K562 (cell line): ENCODE data around the gene GNAT2. TPM values are rescaled to one million over a fixed set of nuclear protein-coding genes. Genes with fewer than 3 reads are reported as not detected.

Experiments used
- CTCF ChIP-seq, 3 experiments: IDR thresholded peaks in 2 of 3; conservative IDR thresholded peaks in 1 of 3; 2 replicates each; pipeline ENCODE4 v1.5.1; 2011 to 2012; ENCODE audit warnings: low read length in 3 of 3, mild to moderate bottlenecking in 3 of 3, control low read depth in 2 of 3, improper control_type of control experiment in 1 of 3, inconsistent platforms in 1 of 3, low read depth in 1 of 3, mixed read lengths in 1 of 3, moderate library complexity in 1 of 3; ENCODE audit not compliant: insufficient read depth in 2 of 3
- JUND ChIP-seq, 2 experiments: IDR thresholded peaks; 2 replicates in 1 of 2; 3 replicates in 1 of 2; pipeline ENCODE4 v1.6.1; 2011; ENCODE audit warnings: borderline replicate concordance in 2 of 2, low read depth in 2 of 2, low read length in 2 of 2, improper control_type of control experiment in 1 of 2, missing biosample characterization in 1 of 2, missing genetic modification characterization in 1 of 2, missing genetic modification reagents in 1 of 2
- MECOM ChIP-seq: fragments of 250-450 bp; sonication (Bioruptor Pico); IDR thresholded peaks from 2 replicates; pipeline ENCODE4 v1.8.0; 2022; ENCODE audit warnings: inconsistent platforms
- polyA plus RNA-seq, 8 experiments: library from polyadenylated mRNA; depleted of rRNA in 4 of 8; stranded (reverse) in 5 of 8; unstranded in 3 of 8; fragments of >200 nt; fragmentation: Nextera tagmentation in 2 of 8; fragmentation: Illumina TruSeq in 1 of 8; extraction: Ambion mirVana in 2 of 8; extraction: Trizol in 1 of 8; gene quantifications; 2 replicates each; pipeline versions ENCODE4 v1.2.1 to v1.2.3, GENCODE V29; 2011 to 2014; ENCODE audit warnings: inconsistent platforms in 1 of 8, missing spikeins in 1 of 8
- total RNA-seq, 7 experiments: library from RNA; depleted of rRNA in 6 of 7; stranded (reverse); fragments of >200 nt in 6 of 7; fragmentation: Illumina TruSeq in 2 of 7; extraction: Trizol in 2 of 7; gene quantifications; 2 replicates each; pipeline versions ENCODE4 v1.2.1 to v1.2.3, GENCODE V29; 2011 to 2021; ENCODE audit warnings: low replicate concordance in 1 of 7
- TF ChIP-seq, protein P1 (sequence below): sonication (generic); formaldehyde crosslinking; IDR thresholded peaks from 2 replicates; pipeline ENCODE4 v1.8.1; 2023; ENCODE audit warnings: mild to moderate bottlenecking, missing genetic modification reagents
- TF ChIP-seq, protein P2 (sequence below), 3 experiments: fragments of 200-800 bp in 1 of 3; sonication (Bioruptor generic) in 1 of 3; sonication (generic) in 1 of 3; formaldehyde crosslinking in 1 of 3; IDR thresholded peaks; 2 replicates each; pipeline versions ENCODE4 v1.6.1 to v1.8.0; 2016 to 2022; ENCODE audit warnings: mild to moderate bottlenecking in 2 of 3, missing compliant biosample characterization in 2 of 3, missing genetic modification characterization in 2 of 3, missing genetic modification reagents in 1 of 3
- TF ChIP-seq, protein P3 (sequence below): IDR thresholded peaks from 2 replicates; pipeline ENCODE4 v1.6.1; 2011; ENCODE audit warnings: borderline replicate concordance, low read depth, mild to moderate bottlenecking, moderate library complexity, low read length; ENCODE audit not compliant: insufficient read depth, poor library complexity, severe bottlenecking

The GNAT2 gene
- total and polyA plus RNA-seq, 9 of the 15 experiments (the other 6 are each of a cell fraction or from before 2014, with no cell fraction given) = 0.06 to 0.52 (median 0.24) TPM; not detected in 1

DNA sequence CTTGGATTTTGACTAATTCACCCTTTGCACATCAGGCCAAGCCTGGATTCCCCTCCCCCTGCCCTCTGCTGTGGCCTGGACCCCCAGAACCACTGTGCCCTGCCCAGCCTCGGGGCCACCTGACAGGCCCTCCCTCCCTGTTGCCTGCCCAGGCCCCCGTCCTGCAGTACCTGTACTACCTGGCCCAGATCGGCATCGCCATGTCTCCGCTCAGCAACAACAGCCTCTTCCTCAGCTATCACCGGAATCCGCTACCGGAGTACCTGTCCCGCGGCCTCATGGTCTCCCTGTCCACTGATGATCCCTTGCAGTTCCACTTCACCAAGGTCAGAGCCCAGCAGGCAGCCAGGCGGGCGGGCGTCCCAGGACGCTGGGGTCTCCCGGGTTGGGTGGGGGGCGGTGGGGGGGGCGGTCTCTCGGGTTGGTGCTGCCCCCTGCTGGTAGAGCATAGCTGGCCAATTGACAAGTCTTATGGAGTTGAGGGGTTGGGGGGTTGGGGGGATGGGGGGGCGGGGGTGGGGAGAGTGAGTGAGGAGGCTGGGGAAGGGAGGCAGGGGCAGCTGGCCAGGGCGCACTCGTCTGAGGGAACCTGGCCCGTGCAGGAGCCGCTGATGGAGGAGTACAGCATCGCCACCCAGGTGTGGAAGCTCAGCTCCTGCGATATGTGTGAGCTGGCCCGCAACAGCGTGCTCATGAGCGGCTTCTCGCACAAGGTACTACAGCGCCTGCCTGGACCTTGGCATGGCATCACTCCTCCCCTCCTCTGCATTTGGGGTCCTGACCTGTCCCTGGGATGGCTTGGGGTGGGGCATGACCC, 10.9 kb upstream of the GNAT2 start (continued):
- TF ChIP-seq, protein P1, sequence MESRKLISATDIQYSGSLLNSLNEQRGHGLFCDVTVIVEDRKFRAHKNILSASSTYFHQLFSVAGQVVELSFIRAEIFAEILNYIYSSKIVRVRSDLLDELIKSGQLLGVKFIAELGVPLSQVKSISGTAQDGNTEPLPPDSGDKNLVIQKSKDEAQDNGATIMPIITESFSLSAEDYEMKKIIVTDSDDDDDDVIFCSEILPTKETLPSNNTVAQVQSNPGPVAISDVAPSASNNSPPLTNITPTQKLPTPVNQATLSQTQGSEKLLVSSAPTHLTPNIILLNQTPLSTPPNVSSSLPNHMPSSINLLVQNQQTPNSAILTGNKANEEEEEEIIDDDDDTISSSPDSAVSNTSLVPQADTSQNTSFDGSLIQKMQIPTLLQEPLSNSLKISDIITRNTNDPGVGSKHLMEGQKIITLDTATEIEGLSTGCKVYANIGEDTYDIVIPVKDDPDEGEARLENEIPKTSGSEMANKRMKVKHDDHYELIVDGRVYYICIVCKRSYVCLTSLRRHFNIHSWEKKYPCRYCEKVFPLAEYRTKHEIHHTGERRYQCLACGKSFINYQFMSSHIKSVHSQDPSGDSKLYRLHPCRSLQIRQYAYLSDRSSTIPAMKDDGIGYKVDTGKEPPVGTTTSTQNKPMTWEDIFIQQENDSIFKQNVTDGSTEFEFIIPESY (CRISPR knock-in tag) = peak; percentile 76
- TF ChIP-seq, protein P2, sequence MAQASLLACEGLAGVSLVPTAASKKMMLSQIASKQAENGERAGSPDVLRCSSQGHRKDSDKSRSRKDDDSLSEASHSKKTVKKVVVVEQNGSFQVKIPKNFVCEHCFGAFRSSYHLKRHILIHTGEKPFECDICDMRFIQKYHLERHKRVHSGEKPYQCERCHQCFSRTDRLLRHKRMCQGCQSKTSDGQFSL (CRISPR knock-in tag; IDR thresholded peaks at IDR 0.05) = peak; percentile 93
- TF ChIP-seq, protein P2 (tag; IDR thresholded peaks at IDR 0.05) = peak in 1 of 2 experiments; percentile 99; a peak in 2 of 4 replicates
- TF ChIP-seq JUND (IDR thresholded peaks at IDR 0.05; ENCODE audit: borderline replicate concordance, low read depth, low read length) (no peak), JUND (tag; IDR thresholded peaks at IDR 0.05; ENCODE audit: borderline replicate concordance, low read depth, low read length) (no peak), CTCF (IDR thresholded peaks at IDR 0.05 in 2 of 3, conservative IDR thresholded peaks at IDR 0.05 in 1 of 3; ENCODE audit: insufficient read depth in 2 of 3, low read depth in 1 of 3, low read length in 3 of 3) (0 out of 6 replicates have a peak, but pooled peaks of 1 of the 3 experiments have one; percentile 21), MECOM (CRISPR knock-in tag) (no peak)
- TF ChIP-seq, protein P3, sequence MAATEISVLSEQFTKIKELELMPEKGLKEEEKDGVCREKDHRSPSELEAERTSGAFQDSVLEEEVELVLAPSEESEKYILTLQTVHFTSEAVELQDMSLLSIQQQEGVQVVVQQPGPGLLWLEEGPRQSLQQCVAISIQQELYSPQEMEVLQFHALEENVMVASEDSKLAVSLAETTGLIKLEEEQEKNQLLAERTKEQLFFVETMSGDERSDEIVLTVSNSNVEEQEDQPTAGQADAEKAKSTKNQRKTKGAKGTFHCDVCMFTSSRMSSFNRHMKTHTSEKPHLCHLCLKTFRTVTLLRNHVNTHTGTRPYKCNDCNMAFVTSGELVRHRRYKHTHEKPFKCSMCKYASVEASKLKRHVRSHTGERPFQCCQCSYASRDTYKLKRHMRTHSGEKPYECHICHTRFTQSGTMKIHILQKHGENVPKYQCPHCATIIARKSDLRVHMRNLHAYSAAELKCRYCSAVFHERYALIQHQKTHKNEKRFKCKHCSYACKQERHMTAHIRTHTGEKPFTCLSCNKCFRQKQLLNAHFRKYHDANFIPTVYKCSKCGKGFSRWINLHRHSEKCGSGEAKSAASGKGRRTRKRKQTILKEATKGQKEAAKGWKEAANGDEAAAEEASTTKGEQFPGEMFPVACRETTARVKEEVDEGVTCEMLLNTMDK = peak; percentile 34
- TF ChIP-seq, all 486 proteins: peak for 7
